Body of pancreas (tissue), 4 donors: Measurements from ENCODE around the gene IFRD1.

Experiments used
- CTCF ChIP-seq, 7 experiments: fragments of 450-650 bp in 4 of 7; fragments of 200-600 bp in 3 of 7; sonication (generic) in 3 of 7; IDR thresholded peaks; one replicate each; pipeline ENCODE4 v1.5.1; 2016 to 2019; ENCODE audit warnings: antibody characterized with exemption in 7 of 7
- POLR2A ChIP-seq, 3 donors: fragments of 450-650 bp; IDR thresholded peaks; one replicate each; pipeline ENCODE4 v1.6.1; 2016; ENCODE audit warnings: antibody characterized with exemption in 3 of 3, mild to moderate bottlenecking in 2 of 3

- TF ChIP-seq CTCF (IDR thresholded peaks at IDR 0.05): no peak
- no peak for TF ChIP-seq POLR2A (IDR thresholded peaks at IDR 0.05)
Observed at GRCh38 chr7:112503361-112503972, 53.2 kb downstream of the IFRD1 start.
